Naive thymus-derived CD8-positive, alpha-beta T cell (primary cell): ENCODE data around the gene DOCK10. TPM values are rescaled to one million over a fixed set of nuclear protein-coding genes. Genes with fewer than 3 reads are reported as not detected.
A peak's percentile ranks its signal among the peaks of the same experiment; 100 is the strongest.

ENCODE experiments used
- ATAC-seq, 2 donors: fragments of 150-1000 bp; cut with Tn5 transposase in 1 of 2; sonication (Bioruptor Pico), chemical (Tn5 transposase) in 1 of 2; 1 replicate in 1 of 2; 2 replicates in 1 of 2; pipeline ENCODE4 v1.10.0; 2021; ENCODE audit warnings: mild to moderate bottlenecking in 2 of 2, moderate library complexity in 2 of 2
- POLR2A ChIA-PET: fragments of 350-600 bp; sonication (Branson Sonifier 250); formaldehyde crosslinking; loops from one replicate; lab custom pipeline; 2021; ENCODE audit warnings: antibody characterized with exemption; lab: Charles Lee
- DNase-seq, 10 donors: peaks; one replicate each; pipeline versions ENCODE4 v3.0.0 to v3.0.0-alpha.2; 2020 to 2022
- H3K27ac Mint-ChIP-seq, 10 donors: one replicate each; pipeline ENCODE4 v1.8.0; 2020 to 2022; ENCODE audit warnings: mild to moderate bottlenecking in 10 of 10, mixed read lengths in 10 of 10, moderate library complexity in 4 of 10, inconsistent platforms in 1 of 10
- H3K27me3 Mint-ChIP-seq, 5 donors: one replicate each; pipeline ENCODE4 v1.8.0; 2021 to 2022; ENCODE audit warnings: mixed read lengths in 5 of 5
- H3K36me3 Mint-ChIP-seq, 3 donors: one replicate each; pipeline ENCODE4 v1.8.0; 2020 to 2022; ENCODE audit warnings: mixed read lengths in 3 of 3, mild to moderate bottlenecking in 2 of 3, inconsistent platforms in 1 of 3
- H3K4me1 Mint-ChIP-seq, 4 donors: one replicate each; pipeline ENCODE4 v1.8.0; 2021 to 2022; ENCODE audit warnings: mixed read lengths in 4 of 4
- H3K4me3 Mint-ChIP-seq, 10 donors: one replicate each; pipeline ENCODE4 v1.8.0; 2020 to 2022; ENCODE audit warnings: mild to moderate bottlenecking in 10 of 10, mixed read lengths in 10 of 10, moderate library complexity in 6 of 10, inconsistent platforms in 1 of 10
- H3K9me3 Mint-ChIP-seq, 9 donors: one replicate each; pipeline ENCODE4 v1.8.0; 2020 to 2022; ENCODE audit warnings: mixed read lengths in 9 of 9, mild to moderate bottlenecking in 3 of 9, inconsistent platforms in 1 of 9, moderate library complexity in 1 of 9
- polyA plus RNA-seq, 3 donors: library from polyadenylated mRNA; unstranded; fragments of 300-500 nt; fragmentation: Illumina TruSeq; gene quantifications; one replicate each; pipeline ENCODE4 v1.2.3, GENCODE V29; 2021
- total RNA-seq, 8 experiments: library from RNA in 2 of 8; stranded (reverse) in 2 of 8; gene quantifications; one replicate each; pipeline ENCODE4 v1.2.3 and lab custom pipeline; 2021 to 2026

DOCK10 gene
- total and polyA plus RNA-seq, 5 experiments from 2014 or later, result 34.1 to 180 (median 57.9) TPM

DNA sequence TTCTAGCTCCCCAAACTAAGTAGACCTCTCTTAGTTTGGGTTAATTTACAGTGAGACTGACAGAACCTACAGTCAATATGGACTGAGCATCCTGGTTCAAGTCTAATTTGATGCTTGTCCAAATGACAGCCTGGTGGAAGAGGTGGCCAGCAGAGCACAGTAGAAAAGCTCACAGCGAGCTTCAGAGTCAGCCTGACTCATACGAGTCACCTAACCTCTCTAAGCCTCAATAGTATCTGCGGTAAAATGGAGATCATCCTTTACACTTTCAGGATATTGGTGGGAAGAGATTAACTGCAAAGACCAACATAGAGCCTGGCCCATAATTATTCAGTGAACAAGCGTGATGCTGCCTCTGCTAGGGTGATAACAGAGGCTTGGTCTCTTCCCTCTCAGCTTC lies 54.5 kb downstream of the DOCK10 start:
- ATAC-seq (no peak), DNase-seq (no peak)
- no peaks in the 10 kb centered on the region for H3K27me3 Mint-ChIP-seq
- H3K9me3 Mint-ChIP-seq, result no peaks in the 10 kb centered on the region
- POLR2A ChIA-PET, result interaction anchor here (1.2 to 1.6 kb wide), 3 partner anchors 8 to 12 kb away, joined by 3 to 6 read pairs (median 3); no protein-coding TSS in a partner anchor
- H3K4me3 Mint-ChIP-seq, result peak overlapping the region in 2 of 10 donors; percentile 19 to 47
- peak overlapping the region; percentile 79 to 98 (median 90) for H3K27ac Mint-ChIP-seq
- H3K36me3 Mint-ChIP-seq, result peaks cover 6 to 35% (median 14%) of the 10 kb centered on the region in 3 donors
- H3K4me1 Mint-ChIP-seq, result peaks cover 41 to 93% (median 86%) of the 10 kb centered on the region in 4 donors

- H3K4me1 Mint-ChIP-seq, result peaks cover 45 to 93% (median 91%) of the 10 kb centered on the region in 4 donors
- H3K27me3 Mint-ChIP-seq, result no peaks in the 10 kb centered on the region
- H3K27ac Mint-ChIP-seq, result peak overlapping the region; percentile 79 to 98 (median 90)
- H3K4me3 Mint-ChIP-seq, result peak overlapping the region in 9 of 10 donors; percentile 14 to 67 (median 38)
- ATAC-seq (peak; percentile 70 to 86), DNase-seq (peak in 4 of 10 donors; percentile 38 to 74 (median 60))
- peaks cover 5 to 32% (median 19%) of the 10 kb centered on the region in 3 donors for H3K36me3 Mint-ChIP-seq
- H3K9me3 Mint-ChIP-seq, result no peaks in the 10 kb centered on the region
- POLR2A ChIA-PET, result interaction anchor here (0.6 to 1.6 kb wide), 9 partner anchors 9 to 74 kb away, joined by 3 to 6 read pairs (median 4); no protein-coding TSS in a partner anchor
Measured at GRCh38 chr2:224986477-224986876, 55.8 kb downstream of the DOCK10 start.

- no peaks in the 10 kb centered on the region for H3K27me3 Mint-ChIP-seq
- H3K4me3 Mint-ChIP-seq, result peak overlapping the region in 9 of 10 donors; percentile 61 to 87 (median 73)
- POLR2A ChIA-PET, result interaction anchor here (0.7 to 1.9 kb wide), 8 partner anchors 15 to 62 kb away, joined by 3 to 9 read pairs (median 6); no protein-coding TSS in a partner anchor
- peaks cover 0 to 23% (median 18%) of the 10 kb centered on the region in 3 donors for H3K36me3 Mint-ChIP-seq
- peak; percentile 27 to 28 for ATAC-seq
- peaks cover 36 to 85% (median 81%) of the 10 kb centered on the region in 4 donors for H3K4me1 Mint-ChIP-seq
- H3K9me3 Mint-ChIP-seq, result no peaks in the 10 kb centered on the region
- peak in 1 of 10 donors; percentile 30 for DNase-seq
- H3K27ac Mint-ChIP-seq, result peak overlapping the region; percentile 82 to 98 (median 91)
Measured at GRCh38 chr2:224984637-224985036, 57.6 kb downstream of the DOCK10 start.

- no peaks in the 10 kb centered on the region for H3K9me3 Mint-ChIP-seq
- no peak for ATAC-seq
- POLR2A ChIA-PET, result interaction anchor here (0.7 to 1.9 kb wide), 9 partner anchors 10 to 62 kb away, joined by 3 to 9 read pairs (median 5); no protein-coding TSS in a partner anchor
- no peak for DNase-seq
- peak overlapping the region; percentile 82 to 98 (median 91) for H3K27ac Mint-ChIP-seq
- peak overlapping the region; percentile 37 to 87 (median 73) for H3K4me3 Mint-ChIP-seq
- H3K36me3 Mint-ChIP-seq, result peaks cover 0 to 22% (median 14%) of the 10 kb centered on the region in 3 donors
- no peaks in the 10 kb centered on the region for H3K27me3 Mint-ChIP-seq
- H3K4me1 Mint-ChIP-seq, result peaks cover 40 to 83% (median 80%) of the 10 kb centered on the region in 4 donors
Measured at GRCh38 chr2:224983712-224984554, 58.3 kb downstream of the DOCK10 start.

DNA sequence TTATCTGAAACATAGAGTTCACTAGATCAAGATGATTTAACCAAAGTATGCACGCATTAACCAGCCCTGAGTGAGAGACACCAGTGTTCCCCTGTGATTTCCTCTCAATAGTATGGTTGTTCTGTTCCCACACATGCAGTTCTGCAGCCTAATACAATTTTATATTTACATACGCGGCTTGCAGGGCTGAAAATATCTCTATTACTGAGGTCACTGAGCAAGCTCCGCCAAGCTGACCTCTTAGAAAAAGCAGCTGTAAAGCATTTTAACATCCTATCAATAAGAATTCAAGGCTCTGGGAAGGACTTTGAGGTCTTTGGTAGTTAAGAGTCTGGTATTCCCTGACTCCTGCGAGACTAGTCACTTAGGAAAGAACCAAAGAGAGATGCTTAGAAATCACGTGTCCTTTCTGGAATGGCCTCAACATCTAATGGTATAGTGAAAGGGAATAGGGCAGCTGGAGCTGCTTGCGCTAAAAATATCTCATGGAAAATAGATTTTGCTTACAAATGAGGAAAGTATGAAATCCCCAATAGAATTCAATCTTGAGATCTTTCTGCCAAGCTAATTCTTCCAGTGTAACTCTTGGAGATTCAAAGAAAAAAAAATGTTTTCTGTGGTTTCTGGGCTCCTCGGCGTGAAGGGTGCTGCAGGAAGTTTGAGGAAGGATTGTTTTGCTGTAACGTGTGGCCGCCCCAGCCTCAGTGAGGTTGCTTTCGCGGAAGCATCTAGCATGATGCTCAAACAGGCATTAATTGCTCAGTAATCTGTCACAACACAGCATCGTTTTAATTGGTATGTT lies 59.2 kb downstream of the DOCK10 start:
- Mint-ChIP-seq H3K36me3 (peaks cover 0 to 23% (median 14%) of the 10 kb centered on the region in 3 donors), H3K27me3 (no peaks in the 10 kb centered on the region), H3K27ac (peak overlapping the region; percentile 82 to 98 (median 91)), H3K9me3 (no peaks in the 10 kb centered on the region), H3K4me3 (peak overlapping the region; percentile 37 to 87 (median 72)), H3K4me1 (peaks cover 41 to 80% (median 77%) of the 10 kb centered on the region in 4 donors)
- DNase-seq, result peak in 7 of 10 donors; percentile 18 to 65 (median 42)
- ATAC-seq, result peak; percentile 56 to 67
- POLR2A ChIA-PET, result interaction anchor here (0.5 to 1.9 kb wide), 7 partner anchors 9 to 42 kb away, joined by 4 to 7 read pairs (median 5); no protein-coding TSS in a partner anchor

- no peaks in the 10 kb centered on the region for H3K9me3 Mint-ChIP-seq
- peak overlapping the region in 7 of 10 donors; percentile 39 to 83 (median 70) for H3K4me3 Mint-ChIP-seq
- peaks cover 40 to 80% (median 75%) of the 10 kb centered on the region in 4 donors for H3K4me1 Mint-ChIP-seq
- H3K27me3 Mint-ChIP-seq, result no peaks in the 10 kb centered on the region
- POLR2A ChIA-PET, result interaction anchor here (0.9 to 1.9 kb wide), 5 partner anchors 8 to 42 kb away, joined by 4 to 5 read pairs (median 4); no protein-coding TSS in a partner anchor
- H3K36me3 Mint-ChIP-seq, result peaks cover 0 to 23% (median 14%) of the 10 kb centered on the region in 3 donors
- ATAC-seq (no peak), DNase-seq (no peak)
- peak overlapping the region; percentile 73 to 98 (median 91) for H3K27ac Mint-ChIP-seq
Measured at GRCh38 chr2:224982226-224982625, 60.0 kb downstream of the DOCK10 start.

- Mint-ChIP-seq H3K4me3 (no peak overlapping the region), H3K36me3 (peaks cover 0 to 23% (median 10%) of the 10 kb centered on the region in 3 donors), H3K27me3 (no peaks in the 10 kb centered on the region), H3K4me1 (peaks cover 35 to 65% (median 64%) of the 10 kb centered on the region in 4 donors), H3K9me3 (no peaks in the 10 kb centered on the region), H3K27ac (peak overlapping the region in 9 of 10 donors; percentile 24 to 68 (median 41))
- no peak for DNase-seq
- POLR2A ChIA-PET, result interaction anchor here (1.2 kb wide), 1 partner anchor 10 kb away, joined by 4 read pairs; no protein-coding TSS in a partner anchor
- ATAC-seq, result no peak
Measured at GRCh38 chr2:224976629-224977525, 65.4 kb downstream of the DOCK10 start.

DNA sequence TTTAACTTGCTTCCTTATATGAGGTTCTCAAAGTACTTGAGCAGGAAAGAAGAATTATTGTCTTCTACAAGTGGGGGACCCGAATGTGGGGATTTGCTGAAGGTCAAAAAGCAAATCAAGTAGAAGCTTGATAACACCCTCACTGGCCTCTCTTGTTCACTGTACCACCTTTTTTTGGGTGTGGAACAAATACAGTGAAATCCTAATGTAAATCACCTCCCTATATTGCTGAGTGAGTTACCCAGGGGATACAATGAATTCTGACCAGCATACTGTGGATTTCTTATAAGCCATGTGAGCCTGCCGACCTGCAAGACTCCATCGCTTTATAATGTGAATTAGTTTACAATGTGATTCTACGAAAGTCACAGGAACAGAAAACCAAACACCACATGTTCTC lies 66.5 kb downstream of the DOCK10 start:
- DNase-seq (no peak), ATAC-seq (no peak)
- no peaks in the 10 kb centered on the region for H3K27me3 Mint-ChIP-seq
- H3K9me3 Mint-ChIP-seq, result no peaks in the 10 kb centered on the region
- peaks cover 0 to 18% (median 9%) of the 10 kb centered on the region in 3 donors for H3K36me3 Mint-ChIP-seq
- POLR2A ChIA-PET, result no interaction called here
- H3K4me3 Mint-ChIP-seq, result no peak overlapping the region
- H3K4me1 Mint-ChIP-seq, result peaks cover 39 to 70% (median 65%) of the 10 kb centered on the region in 4 donors
- peak overlapping the region in 2 of 10 donors; percentile 36 to 46 for H3K27ac Mint-ChIP-seq

DNA sequence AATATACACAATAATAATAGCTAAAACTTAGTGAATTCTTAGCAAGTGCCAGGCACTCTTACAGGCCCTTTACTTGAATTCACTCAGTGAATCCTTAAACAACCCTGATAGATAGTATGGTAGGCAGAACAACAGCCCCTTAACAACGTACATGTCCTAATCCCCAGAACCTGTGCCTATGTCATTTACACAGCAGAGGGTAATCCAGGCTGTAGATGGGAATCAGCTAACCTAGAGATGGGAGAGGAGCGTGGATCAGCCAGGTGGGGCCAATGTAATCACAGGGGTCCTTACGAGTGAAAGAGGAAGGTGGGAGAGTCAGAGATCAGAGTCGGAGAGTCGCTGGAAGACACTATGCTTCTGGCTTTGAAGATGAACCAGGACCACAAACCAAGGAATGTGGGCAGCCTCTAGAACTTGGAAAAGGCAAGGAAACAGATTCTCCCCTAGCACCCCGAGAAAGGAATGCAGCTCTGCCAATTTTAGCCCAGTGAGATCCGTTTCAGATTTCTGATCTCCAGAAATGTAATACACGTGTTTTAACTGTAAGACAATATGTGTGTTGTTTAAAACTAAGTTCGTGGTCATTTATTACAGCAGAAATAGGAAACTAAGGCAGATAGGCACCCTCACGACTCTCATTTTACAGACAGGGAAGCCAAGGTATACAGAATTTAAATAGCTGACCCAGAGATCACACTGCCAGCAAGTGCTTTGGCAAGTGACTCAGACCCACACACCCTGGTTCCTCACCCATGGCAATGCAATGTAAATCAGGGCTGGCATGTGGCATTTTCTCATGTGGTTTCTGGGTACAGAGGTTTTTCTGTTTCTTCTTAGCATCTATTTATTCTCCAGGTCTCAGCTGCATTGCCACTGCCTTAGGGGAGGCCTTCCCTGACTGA lies 68.9 kb downstream of the DOCK10 start:
- POLR2A ChIA-PET, result interaction anchor here (0.8 to 2.0 kb wide), 4 partner anchors 9 to 16 kb away, joined by 3 to 6 read pairs (median 4); no protein-coding TSS in a partner anchor

DNA sequence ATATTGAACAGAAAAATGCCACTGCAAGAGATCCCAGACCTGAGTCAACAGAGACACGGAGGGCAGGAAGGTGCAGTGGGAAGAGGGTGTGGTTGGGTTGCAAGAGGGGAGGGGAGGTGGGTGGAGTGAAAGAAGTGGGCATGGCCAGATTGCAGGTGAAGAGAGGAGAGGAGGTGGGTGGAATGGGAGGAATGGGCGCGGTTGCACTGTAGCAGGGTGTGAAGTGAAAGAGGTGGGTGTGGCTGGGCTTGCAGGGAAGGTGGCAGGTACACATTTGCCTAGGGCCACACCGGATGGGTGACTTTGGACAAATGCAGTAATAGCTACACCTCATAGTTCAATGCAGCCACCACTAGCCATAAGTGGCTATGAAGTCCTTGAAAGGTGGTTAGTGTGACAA lies 71.1 kb downstream of the DOCK10 start:
- Mint-ChIP-seq H3K36me3 (peaks cover 0 to 6% (median 0%) of the 10 kb centered on the region in 3 donors), H3K9me3 (no peaks in the 10 kb centered on the region), H3K4me3 (peak overlapping the region in 7 of 10 donors; percentile 30 to 71 (median 45)), H3K27me3 (no peaks in the 10 kb centered on the region), H3K27ac (peak overlapping the region in 4 of 10 donors; percentile 46 to 79 (median 66)), H3K4me1 (peaks cover 39 to 78% (median 74%) of the 10 kb centered on the region in 4 donors)
- DNase-seq, result no peak
- peak in 1 of 2 donors; percentile 38 for ATAC-seq
- POLR2A ChIA-PET, result interaction anchor here (1.2 to 1.5 kb wide), 2 partner anchors 18 to 21 kb away, joined by 3 read pairs; no protein-coding TSS in a partner anchor

More for the DNA sequence above, 68.9 kb downstream of the DOCK10 start:
- Mint-ChIP-seq H3K4me1 (peaks cover 47 to 83% (median 77%) of the 10 kb centered on the region in 4 donors), H3K27me3 (no peaks in the 10 kb centered on the region), H3K36me3 (peaks cover 0 to 6% (median 0%) of the 10 kb centered on the region in 3 donors), H3K9me3 (no peaks in the 10 kb centered on the region), H3K4me3 (peak overlapping the region in 6 of 10 donors; percentile 16 to 46 (median 26)), H3K27ac (peak overlapping the region; percentile 13 to 88 (median 60))
- peak; percentile 60 to 74 for ATAC-seq
- peak in 2 of 10 donors; percentile 21 to 44 for DNase-seq
